GM12878 (cell line): Measurements from ENCODE around the gene EYS. TPM values are rescaled to one million over a fixed set of nuclear protein-coding genes. Genes with fewer than 3 reads are reported as not detected.

ENCODE experiments used
- ATAC-seq: fragments of 200-7000 bp; cut with Tn5 transposase; 3 replicates; pipeline ENCODE4 v1.9.1; 2020; ENCODE audit warnings: mild to moderate bottlenecking, moderate library complexity
- BruUV-seq: library from RNA; stranded (reverse); fragments of 400-500 nt; replicated peaks from 2 replicates; lab custom pipeline; 2021; lab: Mats Ljungman, UMichigan
- CTCF ChIA-PET: fragments of 300-600 bp; sonication (Branson Sonifier 250); formaldehyde crosslinking; extraction: SDS; loops from one replicate; lab custom pipeline; 2021; ENCODE audit warnings: inconsistent platforms; lab: Yijun Ruan, JAX
- POLR2A ChIA-PET: fragments of 350-600 bp; formaldehyde crosslinking; extraction: SDS; loops from one replicate; lab custom pipeline; 2021; ENCODE audit warnings: inconsistent platforms; lab: Charles Lee
- RAD21 ChIA-PET: fragments of 300-600 bp; sonication (Branson Sonifier 250); formaldehyde crosslinking; loops from one replicate; lab custom pipeline; 2023; ENCODE audit warnings: antibody characterized with exemption; ENCODE audit not compliant: unreplicated experiment; lab: Charles Lee
- SMC1A ChIA-PET: fragments of 300-600 bp; sonication (Branson Sonifier 250); formaldehyde crosslinking; loops from one replicate; lab custom pipeline; 2023; ENCODE audit not compliant: unreplicated experiment, uncharacterized antibody; lab: Charles Lee
- DNase-seq: peaks from one replicate; pipeline ENCODE4 v3.0.0-alpha.2; 2011; ENCODE audit warnings: low read depth, low spot score
- FAIRE-seq: peaks from 3 replicates; lab custom pipeline; 2011; peaks lifted over from hg19 to GRCh38; lab: Jason Lieb, UNC
- H2AFZ ChIP-seq: 2 replicates; pipeline ENCODE4 v1.6.0; 2011; ENCODE audit warnings: low read depth, low read length, control low read depth; ENCODE audit not compliant: control insufficient read depth
- H3K27ac ChIP-seq: 2 replicates; pipeline ENCODE4 v1.5.1; 2011; ENCODE audit warnings: control low read depth; ENCODE audit not compliant: control insufficient read depth, insufficient read depth
- H3K27me3 ChIP-seq, 2 experiments: replicated peaks in 1 of 2; 2 replicates each; pipeline versions ENCODE4 v1.6.0 to v1.6.1; 2011; ENCODE audit warnings: low read length in 1 of 2; ENCODE audit not compliant: control insufficient read depth in 2 of 2, insufficient read depth in 2 of 2
- H3K36me3 ChIP-seq, 2 experiments: 2 replicates each; pipeline ENCODE4 v1.5.1; 2011; ENCODE audit warnings: low read length in 1 of 2; ENCODE audit not compliant: control insufficient read depth in 2 of 2, insufficient read depth in 2 of 2
- H3K4me1 ChIP-seq: 2 replicates; pipeline ENCODE4 v1.6.1; 2011; ENCODE audit warnings: mild to moderate bottlenecking, low read length, moderate library complexity, mixed read lengths; ENCODE audit not compliant: control insufficient read depth, insufficient read depth
- H3K4me2 ChIP-seq: 2 replicates; pipeline ENCODE4 v1.6.0; 2011; ENCODE audit warnings: control low read depth; ENCODE audit not compliant: control insufficient read depth, insufficient read depth
- H3K4me3 ChIP-seq: fragments of 200-600 bp; sonication (generic); 2 replicates; pipeline ENCODE4 v1.5.1; 2016
- H3K79me2 ChIP-seq: 2 replicates; pipeline ENCODE4 v1.6.0; 2011; ENCODE audit warnings: low read length; ENCODE audit not compliant: control insufficient read depth, insufficient read depth
- H3K9ac ChIP-seq: 2 replicates; pipeline ENCODE4 v1.8.0; 2011; ENCODE audit warnings: low read length, control low read depth, mixed read lengths; ENCODE audit not compliant: control insufficient read depth, insufficient read depth
- H3K9me3 ChIP-seq: replicated peaks from 3 replicates; pipeline ENCODE4 v1.5.1; 2011; ENCODE audit warnings: mild to moderate bottlenecking, low read length; ENCODE audit not compliant: control insufficient read depth, insufficient read depth
- H4K20me1 ChIP-seq: 2 replicates; pipeline ENCODE4 v1.6.0; 2011; ENCODE audit not compliant: control insufficient read depth, insufficient read depth
- EP300 ChIP-seq, 2 experiments: fragments of 150-350 bp in 1 of 2; IDR thresholded peaks; 2 replicates each; pipeline ENCODE4 v1.6.1; 2011 to 2012; ENCODE audit warnings: low read depth in 2 of 2, low read length in 2 of 2, borderline replicate concordance in 1 of 2, improper control_type of control experiment in 1 of 2, inconsistent platforms in 1 of 2; ENCODE audit not compliant: control insufficient read depth in 1 of 2
- GABPA ChIP-seq: IDR thresholded peaks from 2 replicates; pipeline ENCODE4 v1.6.1; 2014; ENCODE audit warnings: antibody characterized with exemption, low read depth, mild to moderate bottlenecking, inconsistent platforms
- HDAC2 ChIP-seq: fragments of 200-600 bp; sonication (generic); IDR thresholded peaks from 2 replicates; pipeline ENCODE4 v1.6.1; 2017
- IKZF2 ChIP-seq, 2 experiments: fragments of 450-650 bp; IDR thresholded peaks; 2 replicates each; pipeline ENCODE4 v1.6.1; 2017; ENCODE audit warnings: mild to moderate bottlenecking in 2 of 2, moderate library complexity in 2 of 2
- MEF2A ChIP-seq: IDR thresholded peaks from 2 replicates; pipeline ENCODE4 v1.6.1; 2011; ENCODE audit warnings: low read depth, mild to moderate bottlenecking, low read length, moderate library complexity; ENCODE audit not compliant: insufficient read depth
- MEF2B ChIP-seq: fragments of 450-650 bp; IDR thresholded peaks from 2 replicates; pipeline ENCODE4 v1.6.1; 2018; ENCODE audit warnings: mild to moderate bottlenecking, moderate library complexity; ENCODE audit not compliant: partially characterized antibody, poor library complexity, severe bottlenecking
- MTA2 ChIP-seq: fragments of 450-650 bp; IDR thresholded peaks from 2 replicates; pipeline ENCODE4 v1.6.1; 2016; ENCODE audit warnings: low read depth, mild to moderate bottlenecking, moderate library complexity
- MYB ChIP-seq: fragments of 150-350 bp; IDR thresholded peaks from 2 replicates; pipeline ENCODE4 v1.6.1; 2014; ENCODE audit warnings: mild to moderate bottlenecking, low read depth, low read length, borderline replicate concordance
- NR2C1 ChIP-seq: fragments of 450-650 bp; IDR thresholded peaks from 2 replicates; pipeline ENCODE4 v1.6.1; 2017; ENCODE audit warnings: antibody characterized with exemption, mild to moderate bottlenecking, moderate library complexity
- RAD51 ChIP-seq: fragments of 450-650 bp; IDR thresholded peaks from 2 replicates; pipeline ENCODE4 v1.6.1; 2016; ENCODE audit warnings: moderate library complexity, mild to moderate bottlenecking, inconsistent platforms
- RB1 ChIP-seq: fragments of 450-650 bp; formaldehyde crosslinking; IDR thresholded peaks from 2 replicates; pipeline ENCODE4 v1.6.1; 2017; ENCODE audit warnings: mild to moderate bottlenecking, borderline replicate concordance
- RBBP5 ChIP-seq: fragments of 200-600 bp; sonication (generic); conservative IDR thresholded peaks from 2 replicates; pipeline ENCODE4 v1.6.1; 2016
- RELA ChIP-seq: fragments of 450-650 bp; IDR thresholded peaks from 2 replicates; pipeline ENCODE4 v1.8.0; 2014; ENCODE audit warnings: borderline replicate concordance; ENCODE audit not compliant: partially characterized antibody
- SMARCA5 ChIP-seq: fragments of 450-650 bp; IDR thresholded peaks from 2 replicates; pipeline ENCODE4 v1.6.1; 2017; ENCODE audit warnings: mild to moderate bottlenecking
- SMC3 ChIP-seq: IDR thresholded peaks from 2 replicates; pipeline ENCODE4 v1.6.1; 2011; ENCODE audit warnings: low read length, improper control_type of control experiment, borderline replicate concordance
- SUZ12 ChIP-seq: fragments of 200-600 bp; sonication (generic); IDR thresholded peaks from one replicate; pipeline ENCODE4 v1.6.1; 2018; ENCODE audit warnings: antibody characterized with exemption, mild to moderate bottlenecking; ENCODE audit not compliant: unreplicated experiment
- TCF7 ChIP-seq: IDR thresholded peaks from 2 replicates; pipeline ENCODE4 v1.6.1; 2014; ENCODE audit warnings: antibody characterized with exemption, borderline replicate concordance
- USF1 ChIP-seq: IDR thresholded peaks from 2 replicates; pipeline ENCODE4 v1.6.1; 2011; ENCODE audit warnings: borderline replicate concordance, low read depth, mild to moderate bottlenecking, moderate library complexity, mixed read lengths, low read length; ENCODE audit not compliant: insufficient read depth; ENCODE audit errors: extremely low read length
- ZNF207 ChIP-seq: fragments of 450-650 bp; IDR thresholded peaks from 2 replicates; pipeline ENCODE4 v1.6.1; 2014; ENCODE audit warnings: antibody characterized with exemption, mild to moderate bottlenecking, borderline replicate concordance
- ZNF622 ChIP-seq: fragments of 450-650 bp; IDR thresholded peaks from 2 replicates; pipeline ENCODE4 v1.6.1; 2017; ENCODE audit warnings: mild to moderate bottlenecking, inconsistent platforms
- WGBS: methylation state at CpG from one replicate; pipeline ENCODE4 v1.1.6; 2016; ENCODE audit warnings: low lambda C conversion rate; ENCODE audit not compliant: insufficient replicate concordance, insufficient coverage; ENCODE audit errors: missing lambda C conversion rate; 5-methylcytosine and 5-hydroxymethylcytosine counted together
- in situ Hi-C: fragments of 300-500 bp; cut with MboI; formaldehyde crosslinking; loops from 9 replicates; pipeline ENCODE4 v1.14.3; 2018; ENCODE audit warnings: mixed read lengths
- intact Hi-C: fragments of 100-400 bp; cut with micrococcal nuclease; formaldehyde crosslinking; loops from one replicate; pipeline ENCODE4 v1.14.2; 2022; ENCODE audit not compliant: unreplicated experiment
- polyA plus RNA-seq, 11 experiments: library from polyadenylated mRNA; depleted of rRNA in 4 of 11; unstranded in 6 of 11; stranded (reverse) in 5 of 11; fragments of >200 nt; fragmentation: Nextera tagmentation in 4 of 11; fragmentation: Illumina TruSeq in 1 of 11; extraction: Ambion mirVana in 4 of 11; extraction: Trizol in 1 of 11; gene quantifications; 1 replicate in 1 of 11; 2 replicates in 10 of 11; pipeline versions ENCODE4 v1.2.1 to v1.2.3, GENCODE V29; 2011 to 2016; ENCODE audit warnings: inconsistent platforms in 2 of 11, missing spikeins in 2 of 11, low read depth in 1 of 11
- total RNA-seq, 4 experiments: library from RNA; depleted of rRNA in 3 of 4; stranded (reverse); fragments of >200 nt in 3 of 4; fragmentation: Illumina TruSeq in 1 of 4; extraction: Trizol in 1 of 4; gene quantifications; 2 replicates each; pipeline versions ENCODE4 v1.2.1 to v1.2.3, GENCODE V29; 2013 to 2021

Gene EYS
- total and polyA plus RNA-seq, 10 of the 15 experiments (the other 5 are each of a cell fraction or from before 2014, with no cell fraction given) = under 0.01 to 0.14 (median 0.02) TPM; not detected in 1

DNA sequence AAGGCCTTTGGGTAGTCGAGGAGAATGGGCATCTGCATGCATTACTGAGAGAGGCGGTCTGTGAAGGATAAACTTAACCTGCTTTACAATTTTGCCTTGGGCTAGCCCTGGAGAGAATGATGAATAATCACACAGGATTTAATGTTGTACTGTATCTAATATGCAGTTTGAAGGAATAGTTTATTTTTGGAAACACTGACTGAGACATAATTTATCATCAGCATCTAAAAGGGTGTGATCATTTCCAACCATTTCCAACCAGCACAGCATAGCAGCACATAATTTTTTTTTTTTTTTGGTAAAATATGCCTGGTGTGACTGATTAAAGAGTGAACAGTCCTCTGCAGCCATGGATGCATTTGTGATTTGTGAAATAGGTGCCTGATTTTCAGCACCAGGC, 1552.0 kb downstream of the EYS start:
- Histone ChIP-seq H3K9ac (no peak overlapping the region), H3K9me3 (no peaks in the 10 kb centered on the region), H3K27me3 (no peaks in the 10 kb centered on the region), H4K20me1 (no peaks in the 10 kb centered on the region), H2AFZ (no peak overlapping the region), H3K79me2 (no peaks in the 10 kb centered on the region), H3K27ac (no peak overlapping the region), H3K4me1 (no peaks in the 10 kb centered on the region), H3K36me3 (no peaks in the 10 kb centered on the region), H3K4me2 (no peak overlapping the region), H3K4me3 (no peak overlapping the region)
- ChIA-PET SMC1A (no interaction called here), RAD21 (interaction anchor here (0.7 kb wide), 1 partner anchor 14 kb away, joined by 3 read pairs; no protein-coding TSS in a partner anchor), CTCF (interaction anchor here (1.2 kb wide), 1 partner anchor 10 kb away, joined by 4 read pairs; no protein-coding TSS in a partner anchor), POLR2A (no interaction called here)
- FAIRE-seq = no peak
- in situ Hi-C loops (no loop called here), intact Hi-C loops (no loop called here)
- no TSS peak for BruUV-seq
- no peak for ATAC-seq
- 7% methylated on average over 2 of the region's 2 CpGs for WGBS
- no peak for DNase-seq
- TF ChIP-seq HDAC2 (no peak), USF1 (no peak), IKZF2 (IDR thresholded peaks at IDR 0.05) (no peak), ZNF207 (no peak), MEF2B (no peak), RAD51 (no peak)

DNA sequence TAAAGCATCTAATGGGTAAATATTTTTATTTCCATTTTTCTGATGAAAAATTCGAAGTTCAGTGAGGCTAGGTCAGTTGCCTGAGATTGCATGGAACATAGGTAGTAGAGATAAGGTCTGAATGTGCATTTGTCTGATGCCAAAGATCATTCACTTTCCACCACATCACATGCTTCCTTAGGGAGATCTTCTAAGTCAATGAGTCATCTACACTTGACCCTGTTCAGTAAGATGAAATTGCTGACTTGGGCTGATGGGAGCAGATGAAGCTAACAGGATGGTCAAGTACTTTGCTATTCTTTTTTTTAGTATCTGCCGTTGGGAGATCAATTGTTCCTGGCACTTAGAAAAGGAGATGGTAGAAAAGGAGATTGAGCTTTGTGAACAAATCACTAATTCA, 1560.2 kb downstream of the EYS start:
- H3K9me3 ChIP-seq = no peaks in the 10 kb centered on the region
- no peaks in the 10 kb centered on the region for H3K4me1 ChIP-seq
- RAD21 ChIA-PET = no interaction called here
- H3K79me2 ChIP-seq = no peaks in the 10 kb centered on the region
- no peaks in the 10 kb centered on the region for H3K27me3 ChIP-seq
- WGBS = 29% methylated on average over 2 of the region's 2 CpGs
- no peak overlapping the region for H3K4me2 ChIP-seq
- SMC1A ChIA-PET = interaction anchor here (1.0 to 1.1 kb wide), 2 partner anchors 14 to 84 kb away, joined by 3 read pairs; no protein-coding TSS in a partner anchor
- H3K9ac ChIP-seq = no peak overlapping the region
- FAIRE-seq = no peak
- BruUV-seq = no TSS peak
- no peak for ATAC-seq
- H3K4me3 ChIP-seq = no peak overlapping the region
- no peak overlapping the region for H2AFZ ChIP-seq
- H4K20me1 ChIP-seq = no peaks in the 10 kb centered on the region
- no peak overlapping the region for H3K27ac ChIP-seq
- intact Hi-C loops (no loop called here), in situ Hi-C loops (no loop called here)
- DNase-seq = no peak
- no peaks in the 10 kb centered on the region for H3K36me3 ChIP-seq
- POLR2A ChIA-PET = no interaction called here
- CTCF ChIA-PET = interaction anchor here (1.5 kb wide), 1 partner anchor 19 kb away, joined by 3 read pairs; no protein-coding TSS in a partner anchor
- TF ChIP-seq TCF7 (no peak), MYB (no peak), MEF2A (no peak), EP300 (IDR thresholded peaks at IDR 0.05; ENCODE audit: borderline replicate concordance in 1 of 2, control insufficient read depth in 1 of 2, low read depth in 2 of 2, low read length in 2 of 2) (no peak), NR2C1 (no peak), SMARCA5 (no peak), SUZ12 (no peak), GABPA (no peak), RELA (no peak), SMC3 (no peak), RB1 (no peak), RAD51 (no peak), MTA2 (no peak), ZNF622 (no peak), RBBP5 (no peak)
